DMS79 (cell line): Measurements from ENCODE around the gene SIGLEC6.
"Not testable (repeated sequence)": the region's sequence is repeated elsewhere in the genome, so short reads cannot be mapped to it uniquely, and the experiment has no call there.

Source experiments
- DNase-seq: peaks from one replicate; lab custom pipeline; 2025; lab: John Stamatoyannopoulos, UW

SIGLEC6 gene

GRCh38 chr19:51508059-51508733, 23.3 kb downstream of the SIGLEC6 start:
- no peak for DNase-seq

GRCh38 chr19:51507640-51508058, 23.8 kb downstream of the SIGLEC6 start:
- DNase-seq: no peak

- no peak for DNase-seq
Measured at GRCh38 chr19:51507192-51507591, 24.3 kb downstream of the SIGLEC6 start.

- DNase-seq: no peak
Measured at GRCh38 chr19:51505904-51506303, 25.6 kb downstream of the SIGLEC6 start.

- DNase-seq: no peak
Measured at GRCh38 chr19:51503896-51504295, 27.6 kb downstream of the SIGLEC6 start.

GRCh38 chr19:51503286-51503817, 28.1 kb downstream of the SIGLEC6 start:
- no peak for DNase-seq

- no peak for DNase-seq
Measured at GRCh38 chr19:51501594-51502263, 29.7 kb downstream of the SIGLEC6 start, which contains the start of gene SIGLEC12. TSS of gene SIGLEC12 (minus strand) at chr19:51501800. CDS start at chr19:51501733, 67 bp downstream.

GRCh38 chr19:51500931-51501330, 30.5 kb downstream of the SIGLEC6 start:
- DNase-seq: not testable (repeated sequence)

- no peak for DNase-seq
Measured at GRCh38 chr19:51497666-51498065, 33.8 kb downstream of the SIGLEC6 start.

GRCh38 chr19:51493776-51494175, 37.7 kb downstream of the SIGLEC6 start:
- no peak for DNase-seq

GRCh38 chr19:51491586-51491985, 39.9 kb downstream of the SIGLEC6 start:
- DNase-seq: no peak

- no peak for DNase-seq
Measured at GRCh38 chr19:51490676-51491075, 40.8 kb downstream of the SIGLEC6 start.

- DNase-seq: no peak
Measured at GRCh38 chr19:51489113-51489512, 42.4 kb downstream of the SIGLEC6 start.

GRCh38 chr19:51488491-51488890, 43.0 kb downstream of the SIGLEC6 start:
- no peak for DNase-seq

GRCh38 chr19:51485960-51486660, 45.4 kb downstream of the SIGLEC6 start:
- DNase-seq: no peak

GRCh38 chr19:51480590-51480989, 50.9 kb downstream of the SIGLEC6 start:
- no peak for DNase-seq

GRCh38 chr19:51479531-51480331, 51.7 kb downstream of the SIGLEC6 start:
- DNase-seq: no peak

GRCh38 chr19:51478381-51479234, 52.9 kb downstream of the SIGLEC6 start, which contains the start of gene CEACAM18:
TSS of gene CEACAM18 (plus strand) at chr19:51478539.
- no peak for DNase-seq

- DNase-seq: no peak
Measured at GRCh38 chr19:51477344-51477743, 54.1 kb downstream of the SIGLEC6 start.

- DNase-seq: no peak
Measured at GRCh38 chr19:51476164-51476563, 55.3 kb downstream of the SIGLEC6 start.
